ENCODE data around the gene EEIG1. TPM values are rescaled to one million over a fixed set of nuclear protein-coding genes. Genes with fewer than 3 reads are reported as not detected.
A peak's percentile ranks its signal among the peaks of the same experiment; 100 is the strongest.

EEIG1 gene
- total and polyA plus RNA-seq, 12 donors: 10.1 to 179 (median 53.8) TPM

GRCh38 chr9:127942216-127943010 lies 38.4 kb downstream of the EEIG1 start:
- DNase-seq: peak in 5 of 7 donors; percentile 71 to 85 (median 79)
- intact Hi-C loops (cut with DNase I): loop anchor here (1.0 to 5.0 kb wide), 3 partner anchors 35 to 180 kb away; no protein-coding TSS in a partner anchor

GRCh38 chr9:127941961-127942215 lies 38.9 kb downstream of the EEIG1 start:
- H3K27ac ChIP-seq: no peak overlapping the region
- 61 to 64% (median 64%) methylated on average over 3 of the region's 3 CpGs; no CpG with 5 or more reads in 1 of the 4 donors for WGBS, 4 donors
- TF ChIP-seq CTCF (IDR thresholded peaks at IDR 0.05) (no peak), POLR2A (IDR thresholded peaks at IDR 0.05) (no peak)
- peaks cover 0 to 47% of the 10 kb centered on the region in 2 donors for H3K36me3 ChIP-seq (replicated peaks in 1 of 2)
- no peak overlapping the region for H3K4me3 ChIP-seq
- intact Hi-C loops (cut with DNase I): loop anchor here (5.0 kb wide), 2 partner anchors 35 to 180 kb away; no protein-coding TSS in a partner anchor
- no peaks in the 10 kb centered on the region for H3K9me3 ChIP-seq (replicated peaks in 1 of 3)
- no peaks in the 10 kb centered on the region for H3K27me3 ChIP-seq
- no peak for DNase-seq
- peaks cover 14 to 22% of the 10 kb centered on the region in 2 donors for H3K4me1 ChIP-seq (replicated peaks in 1 of 2)

More at GRCh38 chr9:127942216-127943010, 38.4 kb downstream of the EEIG1 start:
- H3K4me3 ChIP-seq: no peak overlapping the region
- H3K9me3 ChIP-seq (replicated peaks in 1 of 3): no peaks in the 10 kb centered on the region
- peaks cover 9 to 18% of the 10 kb centered on the region in 2 donors for H3K4me1 ChIP-seq (replicated peaks in 1 of 2)
- H3K36me3 ChIP-seq (replicated peaks in 1 of 2): peaks cover 0 to 49% of the 10 kb centered on the region in 2 donors
- H3K27me3 ChIP-seq: no peaks in the 10 kb centered on the region
- TF ChIP-seq CTCF (IDR thresholded peaks at IDR 0.05) (peak; percentile 75 to 92 (median 88)), POLR2A (IDR thresholded peaks at IDR 0.05) (no peak)
- peak overlapping the region in 1 of 5 donors; percentile 24 for H3K27ac ChIP-seq
- 46 to 83% (median 59%) methylated on average over 7 to 18 of the region's 18 CpGs for WGBS, 4 donors

GRCh38 chr9:127941062-127941960 lies 39.5 kb downstream of the EEIG1 start:
- WGBS, 4 donors: 76 to 86% (median 82%) methylated on average over 13 to 18 of the region's 18 CpGs
- H3K4me3 ChIP-seq: no peak overlapping the region
- no peak for TF ChIP-seq CTCF (IDR thresholded peaks at IDR 0.05)
- TF ChIP-seq POLR2A (IDR thresholded peaks at IDR 0.05): no peak
- peaks cover 0 to 47% of the 10 kb centered on the region in 2 donors for H3K36me3 ChIP-seq (replicated peaks in 1 of 2)
- no peak overlapping the region for H3K27ac ChIP-seq
- H3K9me3 ChIP-seq (replicated peaks in 1 of 3): no peaks in the 10 kb centered on the region
- intact Hi-C loops (cut with DNase I): loop anchor here (5.0 kb wide), 2 partner anchors 36 to 181 kb away; no protein-coding TSS in a partner anchor
- DNase-seq: no peak
- peaks cover 18 to 23% of the 10 kb centered on the region in 2 donors for H3K4me1 ChIP-seq (replicated peaks in 1 of 2)
- H3K27me3 ChIP-seq: no peaks in the 10 kb centered on the region

GRCh38 chr9:127940593-127940992 lies 40.2 kb downstream of the EEIG1 start:
- no peaks in the 10 kb centered on the region for H3K27me3 ChIP-seq
- no peaks in the 10 kb centered on the region for H3K9me3 ChIP-seq (replicated peaks in 1 of 3)
- 87 to 95% (median 91%) methylated on average over 4 of the region's 4 CpGs for WGBS, 4 donors
- peaks cover 18 to 30% of the 10 kb centered on the region in 2 donors for H3K4me1 ChIP-seq (replicated peaks in 1 of 2)
- H3K36me3 ChIP-seq (replicated peaks in 1 of 2): peaks cover 0 to 40% of the 10 kb centered on the region in 2 donors
- intact Hi-C loops (cut with DNase I): loop anchor here (5.0 kb wide), 2 partner anchors 37 to 182 kb away; no protein-coding TSS in a partner anchor
- no peak overlapping the region for H3K4me3 ChIP-seq
- no peak overlapping the region for H3K27ac ChIP-seq
- TF ChIP-seq CTCF (IDR thresholded peaks at IDR 0.05) (no peak), POLR2A (IDR thresholded peaks at IDR 0.05) (no peak)
- DNase-seq: no peak
